ENCODE measurements around the gene IGSF9.

GRCh38 chr1:159938905-159939677 is 6.3 kb downstream of the IGSF9 start:
- TF ChIP-seq CTCF (conservative IDR thresholded peaks at IDR 0.05; ENCODE audit: low read depth, low read length) (no peak), EZH2 (IDR thresholded peaks at IDR 0.05; ENCODE audit: borderline replicate concordance, low read depth, low read length, poor library complexity, severe bottlenecking) (no peak)
